Thymus (tissue), 11 donors: ENCODE results near the gene GMNN. TPM values are rescaled to one million over a fixed set of nuclear protein-coding genes. Genes with fewer than 3 reads are reported as not detected.
"Not testable (repeated sequence)": the region's sequence is repeated elsewhere in the genome, so short reads cannot be mapped to it uniquely, and the experiment has no call there.

Source experiments
- DNase-seq, 9 donors: peaks; one replicate each; pipeline ENCODE4 v3.0.0-alpha.2; 2013; ENCODE audit warnings: low spot score in 9 of 9, low read depth in 6 of 9, missing footprints in 1 of 9
- H3K27ac ChIP-seq, 2 donors: one replicate each; pipeline ENCODE4 v1.5.1; 2013; ENCODE audit warnings: control low read depth in 1 of 2, low read depth in 1 of 2, low read length in 1 of 2, mild to moderate bottlenecking in 1 of 2, moderate library complexity in 1 of 2
- H3K27me3 ChIP-seq, 2 donors: one replicate each; pipeline ENCODE4 v1.5.1; 2013; ENCODE audit warnings: low read length in 1 of 2; ENCODE audit not compliant: control insufficient read depth in 2 of 2, insufficient read depth in 1 of 2
- H3K36me3 ChIP-seq, 2 donors: one replicate each; pipeline ENCODE4 v1.5.1; 2013; ENCODE audit warnings: low read length in 1 of 2, mild to moderate bottlenecking in 1 of 2, moderate library complexity in 1 of 2; ENCODE audit not compliant: control insufficient read depth in 2 of 2, insufficient read depth in 2 of 2
- H3K4me1 ChIP-seq, 2 donors: one replicate each; pipeline ENCODE4 v1.5.1; 2013; ENCODE audit warnings: low read length in 2 of 2; ENCODE audit not compliant: control insufficient read depth in 2 of 2, insufficient read depth in 2 of 2
- H3K4me3 ChIP-seq, 2 donors: one replicate each; pipeline ENCODE4 v1.5.1; 2013; ENCODE audit warnings: low read length in 2 of 2, control low read depth in 1 of 2, mild to moderate bottlenecking in 1 of 2
- H3K9me3 ChIP-seq, 2 donors: one replicate each; pipeline ENCODE4 v1.5.1; 2013; ENCODE audit warnings: low read length in 1 of 2, mild to moderate bottlenecking in 1 of 2; ENCODE audit not compliant: control insufficient read depth in 2 of 2, insufficient read depth in 1 of 2
- WGBS: extraction: QIAGEN DNeasy Blood & Tissue Kit; methylation state at CpG from one replicate; pipeline ENCODE4 v1.1.7; 2013; 5-methylcytosine and 5-hydroxymethylcytosine counted together
- polyA plus RNA-seq: library from polyadenylated mRNA; stranded (reverse); fragments of 200-250 nt; gene quantifications from one replicate; pipeline ENCODE4 v1.2.3, GENCODE V29; 2013
- total RNA-seq: library from RNA; stranded (reverse); fragments of 120-200 nt; gene quantifications from one replicate; pipeline ENCODE4 v1.2.4, GENCODE V29; 2013
- donor health status: healthy.

GMNN gene
- total and polyA plus RNA-seq, 2 donors, result 21.6 to 66.5 TPM

- not testable (repeated sequence) for H3K27ac ChIP-seq, H3K4me1 ChIP-seq, H3K36me3 ChIP-seq, DNase-seq, H3K9me3 ChIP-seq, H3K4me3 ChIP-seq, H3K27me3 ChIP-seq
- 97% methylated on average over 4 of the region's 4 CpGs for WGBS
These were observed 20.4 kb upstream of the GMNN start for GRCh38 chr6:24754378-24754777.

GRCh38 chr6:24755279-24755678 is 19.5 kb upstream of the GMNN start:
- H3K27me3 ChIP-seq, result no peaks in the 10 kb centered on the region
- H3K9me3 ChIP-seq, result no peaks in the 10 kb centered on the region
- no peak for DNase-seq
- no peak overlapping the region for H3K27ac ChIP-seq
- no peaks in the 10 kb centered on the region for H3K36me3 ChIP-seq
- H3K4me1 ChIP-seq, result no peaks in the 10 kb centered on the region
- H3K4me3 ChIP-seq, result no peak overlapping the region

GRCh38 chr6:24757611-24758010 is 17.1 kb upstream of the GMNN start:
- DNase-seq, result no peak
- 91% methylated on average over 6 of the region's 6 CpGs for WGBS

GRCh38 chr6:24759718-24760117 is 15.0 kb upstream of the GMNN start:
- H3K27me3 ChIP-seq, result no peaks in the 10 kb centered on the region
- H3K9me3 ChIP-seq, result no peaks in the 10 kb centered on the region
- WGBS, result 99% methylated on average over 3 of the region's 3 CpGs
- H3K4me3 ChIP-seq, result no peak overlapping the region
- no peak overlapping the region for H3K27ac ChIP-seq
- no peak for DNase-seq
- H3K36me3 ChIP-seq, result no peaks in the 10 kb centered on the region
- no peaks in the 10 kb centered on the region for H3K4me1 ChIP-seq

More at GRCh38 chr6:24757611-24758010, 17.1 kb upstream of the GMNN start:
- H3K4me3 ChIP-seq, result no peak overlapping the region
- no peak overlapping the region for H3K27ac ChIP-seq
- H3K9me3 ChIP-seq, result no peaks in the 10 kb centered on the region
- no peaks in the 10 kb centered on the region for H3K4me1 ChIP-seq
- no peaks in the 10 kb centered on the region for H3K36me3 ChIP-seq
- H3K27me3 ChIP-seq, result no peaks in the 10 kb centered on the region

- Histone ChIP-seq H3K4me1 (no peaks in the 10 kb centered on the region), H3K27me3 (no peaks in the 10 kb centered on the region), H3K36me3 (no peaks in the 10 kb centered on the region), H3K9me3 (no peaks in the 10 kb centered on the region), H3K27ac (no peak overlapping the region), H3K4me3 (no peak overlapping the region)
- 97% methylated on average over 5 of the region's 5 CpGs for WGBS
- no peak for DNase-seq
These were observed 14.5 kb upstream of the GMNN start for GRCh38 chr6:24760210-24760609.

GRCh38 chr6:24761193-24761835 is 13.4 kb upstream of the GMNN start:
- Histone ChIP-seq H3K4me1 (no peaks in the 10 kb centered on the region), H3K36me3 (no peaks in the 10 kb centered on the region), H3K27me3 (no peaks in the 10 kb centered on the region), H3K4me3 (no peak overlapping the region), H3K9me3 (no peaks in the 10 kb centered on the region), H3K27ac (no peak overlapping the region)
- DNase-seq, result no peak
- 98% methylated on average over 17 of the region's 17 CpGs for WGBS

- H3K27ac ChIP-seq, result no peak overlapping the region
- no peak for DNase-seq
- H3K27me3 ChIP-seq, result no peaks in the 10 kb centered on the region
These were observed 12.9 kb upstream of the GMNN start for GRCh38 chr6:24761851-24762250.

GRCh38 chr6:24763578-24763977 is 11.2 kb upstream of the GMNN start:
- Histone ChIP-seq H3K27me3 (no peaks in the 10 kb centered on the region), H3K4me1 (no peaks in the 10 kb centered on the region), H3K9me3 (no peaks in the 10 kb centered on the region), H3K4me3 (no peak overlapping the region), H3K36me3 (no peaks in the 10 kb centered on the region), H3K27ac (no peak overlapping the region)
- DNase-seq, result no peak
- 93% methylated on average over 3 of the region's 3 CpGs for whole genome bisulfite sequencing

More at GRCh38 chr6:24761851-24762250, 12.9 kb upstream of the GMNN start:
- Histone ChIP-seq H3K4me3 (no peak overlapping the region), H3K9me3 (no peaks in the 10 kb centered on the region), H3K36me3 (no peaks in the 10 kb centered on the region), H3K4me1 (no peaks in the 10 kb centered on the region)

GRCh38 chr6:24764833-24765828 is 9.6 kb upstream of the GMNN start:
- not testable (repeated sequence) for H3K27me3 ChIP-seq, DNase-seq, H3K9me3 ChIP-seq, H3K27ac ChIP-seq, H3K4me1 ChIP-seq, H3K4me3 ChIP-seq, H3K36me3 ChIP-seq
- 61% methylated on average over 20 of the region's 20 CpGs for WGBS
